AML-193 (cell line): ENCODE data around the gene ANKMY2.
A peak's percentile ranks its signal among the peaks of the same experiment; 100 is the strongest.

Source experiments
- DNase-seq, 2 experiments: peaks; one replicate each; lab custom pipeline; 2025; lab: John Stamatoyannopoulos, UW

The ANKMY2 gene

DNA sequence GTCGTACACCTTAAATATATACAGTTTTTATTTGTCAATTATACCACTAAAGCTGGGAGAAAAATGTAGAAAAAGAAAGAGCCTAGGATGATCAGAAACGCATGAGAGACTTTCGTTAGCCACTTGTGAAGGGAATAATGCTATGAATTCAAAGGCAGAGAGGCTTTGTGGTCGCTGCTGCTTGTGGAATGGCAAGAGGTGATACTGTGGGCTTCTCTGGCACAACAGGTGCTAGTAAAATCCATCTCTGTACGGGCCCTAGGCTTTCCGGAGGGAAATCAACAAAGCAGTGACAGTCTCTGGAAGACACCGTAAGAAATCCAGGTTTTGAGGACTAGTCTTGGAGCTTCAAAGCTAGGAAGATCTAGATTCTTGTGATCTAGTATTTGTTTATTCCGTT lies 66.3 kb downstream of the ANKMY2 start:
- no peak for DNase-seq

- no peak for DNase-seq
These were observed 73.6 kb downstream of the ANKMY2 start for GRCh38 chr7:16571941-16572340.

- peak; percentile 53 to 61 for DNase-seq
These were observed 80.6 kb downstream of the ANKMY2 start for GRCh38 chr7:16564909-16565426.

- DNase-seq = no peak
These were observed 81.6 kb downstream of the ANKMY2 start for GRCh38 chr7:16564023-16564380.

GRCh38 chr7:16563281-16564022 lies 82.1 kb downstream of the ANKMY2 start:
- DNase-seq = peak in 1 of 2 experiments; percentile 42

GRCh38 chr7:16562456-16563220 lies 82.9 kb downstream of the ANKMY2 start:
- DNase-seq = no peak

- DNase-seq = no peak
These were observed 83.6 kb downstream of the ANKMY2 start for GRCh38 chr7:16561943-16562342.

DNA sequence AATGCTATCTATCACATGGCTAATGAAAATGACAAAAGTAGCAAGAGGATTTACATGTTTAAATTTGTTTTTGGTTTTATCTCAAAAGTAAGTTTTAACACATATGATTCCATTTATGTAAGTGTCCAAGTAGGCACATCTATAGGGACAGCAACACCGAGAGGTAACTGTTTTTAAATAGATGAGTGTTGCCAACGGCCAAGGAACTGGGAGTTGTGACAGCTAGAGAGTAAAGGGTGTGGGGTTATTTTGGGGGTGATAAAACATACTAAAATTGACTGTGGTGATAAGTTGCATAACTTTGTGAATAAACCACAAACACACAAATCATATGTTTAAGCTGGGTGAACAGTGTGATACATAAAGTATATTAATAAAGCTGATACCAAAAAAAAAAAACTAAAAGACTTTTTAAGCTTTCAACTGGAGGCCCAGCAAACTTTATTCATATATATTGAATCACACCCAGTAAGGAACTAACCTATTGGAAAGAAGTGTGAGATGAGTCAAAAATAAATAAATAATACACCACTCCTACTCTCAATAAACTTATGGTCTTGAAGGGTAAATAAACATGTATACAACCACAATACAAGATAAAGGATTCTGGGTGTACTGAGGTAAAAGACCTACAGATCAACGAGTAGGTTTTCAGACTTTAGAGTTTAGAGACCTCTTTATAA lies 85.9 kb downstream of the ANKMY2 start:
- DNase-seq = no peak

GRCh38 chr7:16558761-16559302 lies 86.7 kb downstream of the ANKMY2 start:
- no peak for DNase-seq

- no peak for DNase-seq
These were observed 89.2 kb downstream of the ANKMY2 start for GRCh38 chr7:16556359-16556758.

DNA sequence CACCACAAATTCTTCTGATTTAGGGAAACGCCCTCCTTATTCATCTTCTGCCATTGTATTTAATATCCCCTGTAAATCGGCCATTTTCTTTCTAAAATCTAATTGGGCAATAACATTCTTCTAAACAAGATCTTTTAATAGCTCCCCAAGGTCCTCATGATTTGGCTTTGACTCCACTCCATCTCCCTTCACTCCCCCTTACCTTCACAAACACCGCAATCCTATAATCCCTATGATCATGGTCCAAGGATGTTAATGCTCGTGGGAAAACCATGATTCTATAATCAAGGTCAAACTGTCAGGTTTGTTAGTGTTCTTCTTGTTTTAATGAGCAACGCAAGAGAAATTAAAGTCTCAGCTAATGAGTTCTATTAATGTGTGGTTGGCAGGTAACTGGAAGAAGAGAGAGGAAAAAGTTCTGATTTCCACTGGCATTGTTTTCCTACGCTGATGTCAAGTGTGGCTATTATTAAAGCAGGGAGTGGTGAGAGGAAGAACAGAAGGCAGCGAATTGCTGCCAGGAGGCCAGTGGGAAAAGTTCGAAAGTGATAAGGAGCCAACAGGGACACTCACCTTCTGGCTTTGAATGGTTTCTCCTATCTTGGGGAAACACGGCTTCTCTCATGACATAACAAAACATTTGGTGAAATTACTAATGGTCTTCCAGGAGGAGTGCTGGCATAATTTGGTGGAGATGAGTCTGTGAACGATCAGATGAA lies 90.9 kb downstream of the ANKMY2 start:
- DNase-seq = no peak

DNA sequence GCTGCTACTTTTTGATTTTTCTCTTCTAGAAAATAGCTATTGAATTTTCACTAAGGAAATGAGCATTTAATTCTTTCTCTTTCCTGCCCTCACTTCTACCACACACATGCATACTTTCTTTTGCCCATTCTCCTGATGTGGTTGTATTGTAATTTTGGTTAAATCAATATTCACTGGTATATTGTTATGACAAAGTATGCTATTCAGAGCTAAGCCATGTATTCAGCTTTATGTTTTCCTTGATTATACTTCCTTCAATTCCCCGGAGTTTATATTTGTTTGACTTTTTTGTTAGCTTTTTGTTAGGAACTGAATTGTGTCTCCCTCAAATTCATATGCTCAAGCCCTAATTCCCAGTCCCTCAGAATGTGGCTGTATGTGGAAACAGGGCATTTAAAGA lies 94.9 kb downstream of the ANKMY2 start:
- DNase-seq = no peak
